Retinal pigment epithelial cell (primary cell): Measurements from ENCODE around the gene SLC17A9.

Experiments
- DNase-seq: peaks from one replicate; pipeline ENCODE4 v3.0.0-alpha.2; 2010; ENCODE audit warnings: low read depth
- H3K4me3 ChIP-seq: 2 replicates; pipeline ENCODE4 v1.5.1; 2011; ENCODE audit warnings: mild to moderate bottlenecking, low read length, control low read depth, moderate library complexity
- TF ChIP-seq, protein P1 (sequence below): conservative IDR thresholded peaks from 2 replicates; pipeline ENCODE4 v1.5.1; 2011; ENCODE audit warnings: low read depth, low read length, control low read depth, inconsistent platforms

SLC17A9 gene

DNA sequence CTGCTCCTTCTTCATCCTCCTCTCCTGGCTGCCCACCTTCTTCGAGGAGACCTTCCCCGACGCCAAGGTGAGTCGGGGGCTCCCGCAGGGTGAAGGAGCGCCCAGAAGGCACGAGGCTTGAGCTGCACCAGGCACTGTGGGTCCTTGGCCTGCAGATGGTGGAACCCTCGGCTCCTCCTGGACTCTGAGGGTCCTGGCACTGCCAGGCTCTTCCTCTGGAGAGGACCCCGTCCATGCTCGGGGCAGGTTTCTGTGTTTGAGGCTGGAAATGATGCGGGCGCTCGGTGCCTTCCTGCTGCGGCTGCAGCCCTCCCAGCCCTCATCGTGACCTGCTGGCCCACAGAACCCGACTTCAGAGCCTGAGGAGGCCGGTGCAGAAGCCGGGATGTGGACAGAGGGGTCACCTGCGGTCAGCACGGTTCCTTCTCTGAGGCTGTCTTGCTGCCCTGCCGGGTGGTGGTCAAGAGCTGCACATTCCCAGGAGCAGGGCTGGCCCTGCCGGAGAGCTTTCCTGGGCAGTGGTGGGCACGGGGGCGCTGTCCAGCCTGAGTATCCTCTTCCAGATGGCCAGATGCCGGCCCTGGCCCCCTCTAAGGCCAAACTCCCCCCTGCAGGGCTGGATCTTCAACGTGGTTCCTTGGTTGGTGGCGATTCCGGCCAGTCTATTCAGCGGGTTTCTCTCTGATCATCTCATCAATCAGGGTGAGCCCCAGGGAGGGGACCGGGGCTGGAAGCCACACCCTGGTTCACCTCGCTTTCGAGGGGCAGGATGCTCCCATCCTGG lies 11.3 kb downstream of the SLC17A9 start:
- TF ChIP-seq, protein P1, sequence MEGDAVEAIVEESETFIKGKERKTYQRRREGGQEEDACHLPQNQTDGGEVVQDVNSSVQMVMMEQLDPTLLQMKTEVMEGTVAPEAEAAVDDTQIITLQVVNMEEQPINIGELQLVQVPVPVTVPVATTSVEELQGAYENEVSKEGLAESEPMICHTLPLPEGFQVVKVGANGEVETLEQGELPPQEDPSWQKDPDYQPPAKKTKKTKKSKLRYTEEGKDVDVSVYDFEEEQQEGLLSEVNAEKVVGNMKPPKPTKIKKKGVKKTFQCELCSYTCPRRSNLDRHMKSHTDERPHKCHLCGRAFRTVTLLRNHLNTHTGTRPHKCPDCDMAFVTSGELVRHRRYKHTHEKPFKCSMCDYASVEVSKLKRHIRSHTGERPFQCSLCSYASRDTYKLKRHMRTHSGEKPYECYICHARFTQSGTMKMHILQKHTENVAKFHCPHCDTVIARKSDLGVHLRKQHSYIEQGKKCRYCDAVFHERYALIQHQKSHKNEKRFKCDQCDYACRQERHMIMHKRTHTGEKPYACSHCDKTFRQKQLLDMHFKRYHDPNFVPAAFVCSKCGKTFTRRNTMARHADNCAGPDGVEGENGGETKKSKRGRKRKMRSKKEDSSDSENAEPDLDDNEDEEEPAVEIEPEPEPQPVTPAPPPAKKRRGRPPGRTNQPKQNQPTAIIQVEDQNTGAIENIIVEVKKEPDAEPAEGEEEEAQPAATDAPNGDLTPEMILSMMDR: no peak
- no peak overlapping the region for H3K4me3 ChIP-seq
- no peak for DNase-seq

DNA sequence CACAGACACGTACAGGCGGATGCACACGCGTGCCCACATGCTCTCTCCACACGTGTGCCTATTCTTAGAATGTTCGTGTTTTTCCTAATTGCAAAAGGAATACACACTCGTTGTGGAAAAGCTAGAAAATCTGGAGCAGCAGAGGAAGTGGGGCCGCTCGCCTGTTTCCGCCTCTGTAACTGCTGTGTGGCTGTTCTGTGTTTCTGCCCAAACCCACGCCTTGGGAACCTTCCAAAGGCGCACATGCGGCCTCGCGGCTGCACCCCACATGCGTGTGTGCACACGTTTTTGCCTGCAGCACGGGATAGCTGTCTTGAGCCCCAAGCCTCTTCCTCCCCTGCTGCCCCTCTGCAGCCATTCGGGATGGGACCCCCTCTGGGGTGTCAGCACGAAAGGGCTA lies 12.2 kb downstream of the SLC17A9 start:
- TF ChIP-seq, protein P1: no peak
- DNase-seq: no peak
- no peak overlapping the region for H3K4me3 ChIP-seq

DNA sequence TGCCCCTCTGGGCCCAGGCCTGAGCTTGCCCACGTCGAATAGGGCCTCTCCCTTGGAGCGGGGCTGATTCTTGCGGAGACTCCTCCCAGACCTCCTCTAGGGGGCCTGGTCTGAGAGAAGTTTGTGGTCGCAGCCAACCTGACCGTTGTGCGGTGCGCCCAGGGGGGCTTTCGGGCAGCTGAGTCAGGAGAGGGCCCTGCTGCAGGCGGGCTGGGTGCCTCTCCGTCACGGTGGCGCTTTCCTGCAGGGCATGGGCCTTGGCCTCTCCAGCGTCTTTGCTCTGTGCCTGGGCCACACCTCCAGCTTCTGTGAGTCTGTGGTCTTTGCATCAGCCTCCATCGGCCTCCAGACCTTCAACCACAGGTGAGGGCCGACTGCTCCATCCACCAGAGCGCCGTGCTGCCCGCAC lies 12.9 kb downstream of the SLC17A9 start:
- TF ChIP-seq, protein P1: no peak
- H3K4me3 ChIP-seq: no peak overlapping the region
- no peak for DNase-seq

DNA sequence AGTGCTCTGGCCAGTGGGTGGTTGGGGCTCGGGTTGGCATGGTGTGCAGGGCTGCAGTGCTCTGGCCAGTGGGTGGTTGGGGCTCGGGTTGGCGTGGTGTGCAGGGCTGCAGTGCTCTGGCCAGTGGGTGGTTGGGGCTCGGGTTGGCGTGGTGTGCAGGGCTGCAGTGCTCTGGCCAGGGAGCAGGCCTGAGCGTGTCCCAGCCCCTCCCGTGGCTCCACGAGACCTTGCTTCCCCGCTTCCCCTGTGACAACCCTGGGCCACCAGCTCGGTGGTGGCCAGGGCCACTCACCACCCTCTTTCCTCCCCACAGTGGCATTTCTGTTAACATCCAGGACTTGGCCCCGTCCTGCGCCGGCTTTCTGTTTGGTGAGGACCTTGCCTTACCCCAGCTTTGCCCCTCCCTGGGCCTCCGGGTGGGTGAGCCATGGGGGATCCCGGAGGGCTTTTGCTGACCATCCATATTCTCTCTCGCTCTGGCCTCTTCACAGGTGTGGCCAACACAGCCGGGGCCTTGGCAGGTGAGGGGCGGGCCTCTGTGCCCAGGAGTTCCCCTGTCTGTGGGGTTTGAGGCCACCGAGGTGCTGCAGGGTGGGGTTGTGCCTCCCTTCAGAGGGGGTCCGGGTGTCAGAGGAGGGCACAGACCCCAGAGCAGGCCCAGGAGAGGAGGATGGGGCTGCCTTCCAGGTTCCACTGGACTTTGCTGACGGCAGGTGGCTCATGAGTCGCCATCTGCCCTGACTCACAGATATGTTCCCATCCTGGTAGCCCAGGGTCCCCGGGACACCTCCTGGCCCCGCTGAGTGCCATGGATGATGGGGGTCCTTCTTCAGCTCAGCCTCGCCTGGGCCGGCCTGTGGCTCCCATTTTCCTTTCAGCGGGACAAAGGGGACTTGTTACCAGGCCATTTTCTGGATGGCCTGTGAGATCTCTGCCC lies 14.0 kb downstream of the SLC17A9 start:
- TF ChIP-seq, protein P1: no peak
- no peak overlapping the region for H3K4me3 ChIP-seq
- DNase-seq: no peak

DNA sequence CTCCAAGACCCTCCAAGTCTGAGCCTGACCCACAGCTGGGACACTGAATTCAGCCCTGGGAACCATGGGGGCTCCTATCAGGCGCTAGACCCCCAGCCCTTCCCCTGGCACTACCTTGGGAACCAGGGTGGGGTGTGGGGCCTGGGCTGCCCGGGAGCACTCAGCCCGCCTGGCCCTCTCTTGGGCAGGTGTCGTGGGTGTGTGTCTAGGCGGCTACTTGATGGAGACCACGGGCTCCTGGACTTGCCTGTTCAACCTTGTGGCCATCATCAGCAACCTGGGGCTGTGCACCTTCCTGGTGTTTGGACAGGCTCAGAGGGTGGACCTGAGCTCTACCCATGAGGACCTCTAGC lies 14.6 kb downstream of the SLC17A9 start:
- TF ChIP-seq, protein P1: no peak
- H3K4me3 ChIP-seq: no peak overlapping the region
- DNase-seq: no peak

DNA sequence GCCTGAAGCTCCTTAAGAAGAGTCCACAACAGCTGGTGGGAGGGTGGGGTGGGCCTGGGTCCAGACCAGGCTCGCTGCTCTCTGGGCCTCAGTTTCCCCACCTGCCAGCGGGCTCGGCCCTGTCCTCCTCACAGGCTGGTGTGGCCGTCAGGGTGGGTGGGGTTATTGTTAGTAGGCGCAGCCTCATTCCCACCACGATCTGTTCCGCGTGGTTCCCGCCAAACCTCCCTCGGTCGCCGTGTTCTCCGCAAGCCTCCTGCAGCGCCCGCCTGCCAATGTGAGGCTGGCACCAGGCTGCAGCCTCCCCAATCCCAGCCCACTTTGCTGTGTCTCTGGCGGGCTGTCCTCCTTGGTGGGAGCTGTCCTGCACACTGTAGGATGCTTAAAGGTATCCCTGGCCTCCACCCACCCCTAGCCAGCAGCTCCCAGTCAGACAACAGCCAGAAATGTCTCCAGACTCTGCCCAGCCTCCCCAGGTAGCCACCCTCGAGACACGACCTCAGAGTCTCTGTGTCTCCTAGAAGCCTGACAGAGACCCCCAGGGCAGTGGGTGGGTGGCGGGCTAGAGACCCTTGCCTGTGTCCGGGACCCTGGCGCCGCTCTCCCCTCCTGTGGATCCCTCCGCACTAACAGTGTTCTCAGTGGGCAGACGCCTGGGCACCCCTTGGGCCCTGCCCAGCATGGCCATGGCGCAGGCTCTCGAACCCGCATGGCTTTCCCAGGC lies 15.3 kb downstream of the SLC17A9 start:
- H3K4me3 ChIP-seq: no peak overlapping the region
- DNase-seq: no peak
- TF ChIP-seq, protein P1: no peak
